Measurements from ENCODE around the gene MRPL36.

DNA sequence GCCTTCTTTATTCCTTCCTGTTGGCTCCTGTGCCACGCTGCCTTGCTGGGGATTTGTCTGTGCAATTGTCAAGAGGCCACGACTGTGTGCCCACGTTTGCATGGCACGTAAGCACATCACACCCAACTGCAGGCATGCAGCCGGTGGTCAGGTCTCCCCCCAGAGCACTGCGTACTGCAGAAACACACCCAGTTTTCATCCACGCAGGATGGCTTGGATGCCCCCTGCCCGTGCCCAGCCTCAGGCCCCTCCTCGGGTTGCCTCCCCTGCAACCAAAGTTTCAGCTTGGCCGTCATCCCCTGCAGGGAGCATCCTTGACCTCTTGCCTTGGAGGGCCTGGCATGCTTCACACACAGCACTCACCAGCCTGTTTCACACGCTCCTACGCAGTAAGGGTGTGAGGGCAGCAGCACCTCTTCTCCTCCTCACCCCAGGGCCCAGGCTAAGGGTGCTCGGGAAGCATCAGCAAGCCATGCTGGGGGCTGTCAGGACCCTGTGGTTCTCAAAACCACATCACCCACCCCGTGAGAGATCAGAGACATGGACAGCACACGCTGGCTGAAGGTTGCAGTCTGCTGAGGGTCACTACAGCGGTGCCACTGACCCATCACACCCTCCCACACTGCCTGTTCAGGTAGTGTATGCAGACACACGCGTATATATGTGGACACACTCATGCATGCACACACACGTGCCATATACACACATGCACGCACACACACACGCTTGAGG lies 3.1 kb downstream of the MRPL36 start:
- TF ChIP-seq GABPA (IDR thresholded peaks at IDR 0.05; ENCODE audit: low read depth): no peak
- TF ChIP-seq CTCF (IDR thresholded peaks at IDR 0.05; ENCODE audit: insufficient read depth, low read length): no peak
- TF ChIP-seq REST (IDR thresholded peaks at IDR 0.05; ENCODE audit: insufficient replicate concordance, low read depth): no peak
- TF ChIP-seq POLR2AphosphoS5 (IDR thresholded peaks at IDR 0.05; ENCODE audit: low read depth): no peak; the same call in 1 of the 2 replicates

Measured in HL-60 (cell line).